Neural cell (in vitro differentiated cells): ENCODE measurements around the gene TMEM208.

ENCODE experiments used
- CTCF ChIP-seq: fragments of 450-650 bp; IDR thresholded peaks from 2 replicates; pipeline ENCODE4 v1.5.1; 2014; ENCODE audit warnings: antibody characterized with exemption, mild to moderate bottlenecking, moderate library complexity; ENCODE audit not compliant: poor library complexity, severe bottlenecking
- RAD21 ChIP-seq: fragments of 450-650 bp; conservative IDR thresholded peaks from 2 replicates; pipeline ENCODE4 v1.6.1; 2014; ENCODE audit warnings: antibody characterized with exemption, mild to moderate bottlenecking, moderate library complexity

- TF ChIP-seq CTCF = no peak
- TF ChIP-seq RAD21 = no peak
Observed at GRCh38 chr16:67243481-67243880, 16.6 kb downstream of the TMEM208 start.
